ENCODE data around the gene OR5AK2.

Gene OR5AK2

DNA sequence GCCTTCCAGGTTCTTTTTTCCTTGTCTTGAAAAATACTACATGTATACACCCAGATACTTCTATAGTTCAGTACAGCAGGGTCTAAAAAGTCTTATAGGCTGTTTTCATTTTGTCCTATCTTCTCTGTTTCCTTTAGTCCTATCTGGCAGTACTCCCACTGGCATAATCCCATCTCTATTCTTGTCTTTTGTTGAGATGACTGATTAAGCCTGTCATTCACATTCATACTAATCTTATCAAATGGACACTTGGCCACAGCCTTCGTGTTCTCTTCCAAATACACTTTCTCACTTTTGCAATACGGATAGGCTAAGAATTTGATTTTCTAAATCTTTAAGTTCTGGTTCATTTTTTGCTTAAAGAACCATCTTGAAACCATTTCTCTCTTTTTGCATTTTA is 42.8 kb downstream of the OR5AK2 start:
- no peak for DNase-seq (ENCODE audit: low spot score)
- in situ Hi-C loops (cut with MboI; ENCODE audit: low sequenced_read_pairs, unreplicated experiment), result no loop called here
- TF ChIP-seq, protein P1, sequence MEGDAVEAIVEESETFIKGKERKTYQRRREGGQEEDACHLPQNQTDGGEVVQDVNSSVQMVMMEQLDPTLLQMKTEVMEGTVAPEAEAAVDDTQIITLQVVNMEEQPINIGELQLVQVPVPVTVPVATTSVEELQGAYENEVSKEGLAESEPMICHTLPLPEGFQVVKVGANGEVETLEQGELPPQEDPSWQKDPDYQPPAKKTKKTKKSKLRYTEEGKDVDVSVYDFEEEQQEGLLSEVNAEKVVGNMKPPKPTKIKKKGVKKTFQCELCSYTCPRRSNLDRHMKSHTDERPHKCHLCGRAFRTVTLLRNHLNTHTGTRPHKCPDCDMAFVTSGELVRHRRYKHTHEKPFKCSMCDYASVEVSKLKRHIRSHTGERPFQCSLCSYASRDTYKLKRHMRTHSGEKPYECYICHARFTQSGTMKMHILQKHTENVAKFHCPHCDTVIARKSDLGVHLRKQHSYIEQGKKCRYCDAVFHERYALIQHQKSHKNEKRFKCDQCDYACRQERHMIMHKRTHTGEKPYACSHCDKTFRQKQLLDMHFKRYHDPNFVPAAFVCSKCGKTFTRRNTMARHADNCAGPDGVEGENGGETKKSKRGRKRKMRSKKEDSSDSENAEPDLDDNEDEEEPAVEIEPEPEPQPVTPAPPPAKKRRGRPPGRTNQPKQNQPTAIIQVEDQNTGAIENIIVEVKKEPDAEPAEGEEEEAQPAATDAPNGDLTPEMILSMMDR (IDR thresholded peaks at IDR 0.05; ENCODE audit: borderline replicate concordance, control extremely low read depth, extremely low read depth, insufficient read depth, missing control alignments), result no peak

All from GM13976 (cell line).